Brain microvascular endothelial cell (primary cell): ENCODE results near the gene OR14A16.

Source experiments
- DNase-seq: peaks from one replicate; pipeline ENCODE4 v3.0.0-alpha.2; 2020
- H3K27ac ChIP-seq: fragments of 250-450 bp; sonication (Bioruptor Pico); 2 replicates; pipeline ENCODE4 v1.5.1; 2020; ENCODE audit warnings: mild to moderate bottlenecking, moderate library complexity
- H3K27me3 ChIP-seq: fragments of 250-450 bp; sonication (Bioruptor Pico); replicated peaks from 2 replicates; pipeline ENCODE4 v1.5.1; 2020; ENCODE audit warnings: mild to moderate bottlenecking
- H3K36me3 ChIP-seq: fragments of 250-450 bp; sonication (Bioruptor Pico); replicated peaks from 2 replicates; pipeline ENCODE4 v1.5.1; 2020; ENCODE audit warnings: mild to moderate bottlenecking
- H3K4me3 ChIP-seq: 2 replicates; pipeline ENCODE4 v1.5.1; 2011; ENCODE audit warnings: low read depth, mild to moderate bottlenecking, control low read depth, low read length, moderate library complexity
- CTCF ChIP-seq: IDR thresholded peaks from 2 replicates; pipeline ENCODE4 v1.5.1; 2011; ENCODE audit warnings: low read depth, mild to moderate bottlenecking, moderate library complexity, low read length, control low read depth, inconsistent platforms; ENCODE audit errors: missing control alignments
- in situ Hi-C: cut with HindIII; loops from 2 replicates; pipeline ENCODE4 v1.10.0; 2017; ENCODE audit warnings: low sequenced_read_pairs, low pct_ligation_motif_present

OR14A16 gene

DNA sequence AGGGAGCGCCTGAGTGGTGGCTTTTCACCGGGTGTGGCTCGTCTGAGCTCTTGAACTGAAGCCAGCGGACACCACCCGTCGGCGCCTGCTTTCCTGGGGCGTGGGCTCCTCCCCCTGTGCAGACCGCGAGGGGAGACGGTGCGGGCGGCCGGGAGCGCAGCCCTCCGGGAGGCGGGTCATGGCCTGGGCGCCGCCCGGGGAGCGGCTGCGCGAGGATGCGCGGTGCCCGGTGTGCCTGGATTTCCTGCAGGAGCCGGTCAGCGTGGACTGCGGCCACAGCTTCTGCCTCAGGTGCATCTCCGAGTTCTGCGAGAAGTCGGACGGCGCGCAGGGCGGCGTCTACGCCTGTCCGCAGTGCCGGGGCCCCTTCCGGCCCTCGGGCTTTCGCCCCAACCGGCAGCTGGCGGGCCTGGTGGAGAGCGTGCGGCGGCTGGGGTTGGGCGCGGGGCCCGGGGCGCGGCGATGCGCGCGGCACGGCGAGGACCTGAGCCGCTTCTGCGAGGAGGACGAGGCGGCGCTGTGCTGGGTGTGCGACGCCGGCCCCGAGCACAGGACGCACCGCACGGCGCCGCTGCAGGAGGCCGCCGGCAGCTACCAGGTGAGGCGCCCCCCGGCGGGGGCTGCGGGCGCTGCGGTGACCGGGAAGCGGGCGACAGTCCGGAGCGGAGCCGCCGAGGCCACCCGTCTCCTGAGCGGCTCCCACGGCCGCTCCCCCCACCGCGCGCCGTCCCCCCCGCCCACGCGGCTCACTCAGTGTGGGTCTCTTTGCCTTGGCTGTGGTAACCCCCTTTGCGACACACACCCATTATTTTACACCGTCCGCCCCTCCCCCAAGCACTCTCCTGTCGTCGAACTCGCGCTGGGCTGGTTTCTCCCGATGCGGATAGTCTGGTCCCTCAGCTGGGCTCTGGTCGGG lies 33.4 kb upstream of the OR14A16 start, which contains the start of gene TRIM58:
Gene TRIM58, plus strand, starts transcription at position 119 of the 916 bp plus-strand sequence. Its CDS starts 60 bp downstream, at position 179.
- no peaks in the 10 kb centered on the region for H3K36me3 ChIP-seq
- peak; percentile 31 for TF ChIP-seq CTCF
- H3K4me3 ChIP-seq = peak within 1 kb of the TSS; percentile 57
- no peak for DNase-seq
- in situ Hi-C loops = no loop called here
- H3K27ac ChIP-seq = no peak within 1 kb of the TSS
- no peaks in the 10 kb centered on the region for H3K27me3 ChIP-seq

GRCh38 chr1:247855911-247856310 lies 32.0 kb upstream of the OR14A16 start:
- no peak overlapping the region for H3K4me3 ChIP-seq
- no peak for TF ChIP-seq CTCF
- no peaks in the 10 kb centered on the region for H3K36me3 ChIP-seq
- no peaks in the 10 kb centered on the region for H3K27me3 ChIP-seq
- no peak for DNase-seq
- in situ Hi-C loops = no loop called here
- no peak overlapping the region for H3K27ac ChIP-seq

DNA sequence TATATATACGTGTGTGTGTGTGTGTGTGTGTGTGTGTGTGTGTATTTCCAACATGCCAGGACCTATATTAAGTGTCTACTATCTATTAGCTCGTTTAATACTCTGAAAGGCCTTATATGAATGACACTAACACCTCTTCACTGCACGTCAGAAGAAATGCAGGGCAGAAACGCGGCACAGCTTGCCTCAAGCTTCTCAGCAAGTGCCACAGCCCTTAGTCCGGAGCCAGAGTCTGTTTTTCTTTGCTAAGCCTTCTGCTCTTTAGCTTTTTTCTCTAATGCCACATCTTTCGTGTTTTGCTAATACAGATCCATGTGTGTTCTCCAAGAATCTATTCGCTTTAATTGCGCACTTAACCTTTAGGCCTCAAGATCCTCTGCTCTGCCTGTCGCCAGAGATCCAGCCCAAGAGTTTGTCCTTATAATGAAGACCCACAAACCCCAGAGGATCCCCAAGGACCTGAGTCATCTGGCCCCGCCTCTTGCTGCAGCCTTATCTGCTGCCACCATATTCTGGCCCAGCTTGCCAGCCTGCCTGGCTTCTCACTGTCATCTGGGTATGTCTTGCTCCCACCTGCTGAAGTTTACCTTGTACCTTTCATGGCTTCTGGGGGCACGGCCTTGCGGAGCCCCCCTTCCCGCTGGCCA lies 31.1 kb upstream of the OR14A16 start:
- Histone ChIP-seq H3K36me3 (no peaks in the 10 kb centered on the region), H3K27me3 (no peaks in the 10 kb centered on the region), H3K27ac (no peak overlapping the region), H3K4me3 (no peak overlapping the region)
- DNase-seq = no peak
- in situ Hi-C loops = no loop called here
- TF ChIP-seq CTCF = no peak

GRCh38 chr1:247849616-247850015 lies 25.7 kb upstream of the OR14A16 start:
- Histone ChIP-seq H3K36me3 (no peaks in the 10 kb centered on the region), H3K27me3 (no peaks in the 10 kb centered on the region), H3K4me3 (no peak overlapping the region), H3K27ac (no peak overlapping the region)
- TF ChIP-seq CTCF = no peak
- in situ Hi-C loops = no loop called here
- no peak for DNase-seq

DNA sequence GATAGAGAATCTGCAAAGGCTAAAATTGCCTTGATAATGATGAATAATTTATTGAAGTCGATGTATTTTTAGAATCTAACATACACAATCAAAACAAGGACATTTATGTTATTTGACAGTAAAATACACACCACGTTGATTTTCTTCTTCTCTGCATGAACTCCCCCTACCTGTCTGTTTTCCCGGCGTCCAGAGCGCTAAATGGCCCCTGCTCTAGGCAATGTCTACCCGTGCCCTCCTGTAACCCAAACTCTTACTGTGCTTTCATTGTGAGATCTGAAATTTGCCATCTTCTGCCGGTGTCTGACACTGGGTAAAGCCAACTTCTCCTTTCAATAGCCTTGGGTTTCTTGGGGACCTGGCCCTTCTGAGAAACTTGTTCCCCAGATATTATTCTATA lies 24.4 kb upstream of the OR14A16 start:
- DNase-seq = no peak
- Histone ChIP-seq H3K27ac (no peak overlapping the region), H3K36me3 (no peaks in the 10 kb centered on the region), H3K4me3 (no peak overlapping the region), H3K27me3 (no peaks in the 10 kb centered on the region)
- in situ Hi-C loops = no loop called here
- TF ChIP-seq CTCF = no peak

GRCh38 chr1:247845693-247846017 lies 21.7 kb upstream of the OR14A16 start:
- TF ChIP-seq CTCF = no peak
- Histone ChIP-seq H3K27me3 (no peaks in the 10 kb centered on the region), H3K4me3 (no peak overlapping the region), H3K36me3 (no peaks in the 10 kb centered on the region), H3K27ac (no peak overlapping the region)
- in situ Hi-C loops = no loop called here
- no peak for DNase-seq
